ENCODE results near the gene EIF2D.
A peak's percentile ranks its signal among the peaks of the same experiment; 100 is the strongest.
"Not testable (repeated sequence)": the region's sequence is repeated elsewhere in the genome, so short reads cannot be mapped to it uniquely, and the experiment has no call there.

EIF2D gene

DNA sequence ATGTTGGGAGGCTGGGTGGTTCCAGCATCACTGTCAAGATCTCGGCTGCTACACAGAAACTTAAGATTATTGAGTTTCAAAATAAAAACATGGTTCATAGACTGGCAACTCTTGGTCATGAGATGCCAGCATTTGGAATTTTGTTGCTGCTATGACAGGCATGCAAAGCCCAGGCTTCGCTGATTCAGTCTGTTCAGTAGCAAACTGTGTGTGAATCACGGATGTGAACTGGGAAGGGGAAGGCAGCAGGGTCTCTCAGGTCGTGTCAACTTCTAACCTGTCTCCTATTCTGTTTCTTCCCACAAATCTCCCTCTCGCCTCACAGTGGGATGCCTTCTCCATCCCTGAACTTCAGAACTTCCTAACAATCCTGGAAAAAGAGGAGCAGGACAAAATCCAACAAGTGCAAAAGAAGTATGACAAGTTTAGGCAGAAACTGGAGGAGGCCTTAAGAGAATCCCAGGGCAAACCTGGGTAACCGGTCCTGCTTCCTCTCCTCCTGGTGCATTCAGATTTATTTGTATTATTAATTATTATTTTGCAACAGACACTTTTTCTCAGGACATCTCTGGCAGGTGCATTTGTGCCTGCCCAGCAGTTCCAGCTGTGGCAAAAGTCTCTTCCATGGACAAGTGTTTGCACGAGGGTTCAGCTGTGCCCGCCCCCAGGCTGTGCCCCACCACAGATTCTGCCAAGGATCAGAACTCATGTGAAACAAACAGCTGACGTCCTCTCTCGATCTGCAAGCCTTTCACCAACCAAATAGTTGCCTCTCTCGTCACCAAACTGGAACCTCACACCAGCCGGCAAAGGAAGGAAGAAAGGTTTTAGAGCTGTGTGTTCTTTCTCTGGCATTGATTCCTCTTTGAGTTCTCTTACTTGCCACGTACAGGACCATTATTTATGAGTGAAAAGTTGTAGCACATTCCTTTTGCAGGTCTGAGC is 25.5 kb downstream of the EIF2D start:
- DNase-seq, result no peak

DNA sequence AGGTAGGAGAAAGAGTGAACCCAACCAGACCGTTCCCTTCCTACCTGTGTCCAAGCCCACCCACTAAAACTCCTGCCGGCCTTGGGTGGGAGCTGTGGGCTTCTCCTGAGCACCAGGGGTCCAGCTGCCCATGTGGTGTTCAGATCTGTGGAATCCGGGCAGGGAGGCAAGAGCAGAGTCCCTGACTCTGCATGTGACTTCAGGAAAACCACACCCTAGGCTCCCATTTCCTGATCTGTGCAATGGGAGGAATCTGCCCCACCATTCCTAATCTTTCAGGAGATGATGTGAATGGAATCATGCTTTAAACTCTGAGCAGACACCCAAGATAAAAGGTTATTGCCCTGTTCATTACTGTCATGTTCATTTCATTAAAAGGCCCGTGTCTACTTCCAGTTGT is 27.6 kb downstream of the EIF2D start:
- no peak for DNase-seq

DNA sequence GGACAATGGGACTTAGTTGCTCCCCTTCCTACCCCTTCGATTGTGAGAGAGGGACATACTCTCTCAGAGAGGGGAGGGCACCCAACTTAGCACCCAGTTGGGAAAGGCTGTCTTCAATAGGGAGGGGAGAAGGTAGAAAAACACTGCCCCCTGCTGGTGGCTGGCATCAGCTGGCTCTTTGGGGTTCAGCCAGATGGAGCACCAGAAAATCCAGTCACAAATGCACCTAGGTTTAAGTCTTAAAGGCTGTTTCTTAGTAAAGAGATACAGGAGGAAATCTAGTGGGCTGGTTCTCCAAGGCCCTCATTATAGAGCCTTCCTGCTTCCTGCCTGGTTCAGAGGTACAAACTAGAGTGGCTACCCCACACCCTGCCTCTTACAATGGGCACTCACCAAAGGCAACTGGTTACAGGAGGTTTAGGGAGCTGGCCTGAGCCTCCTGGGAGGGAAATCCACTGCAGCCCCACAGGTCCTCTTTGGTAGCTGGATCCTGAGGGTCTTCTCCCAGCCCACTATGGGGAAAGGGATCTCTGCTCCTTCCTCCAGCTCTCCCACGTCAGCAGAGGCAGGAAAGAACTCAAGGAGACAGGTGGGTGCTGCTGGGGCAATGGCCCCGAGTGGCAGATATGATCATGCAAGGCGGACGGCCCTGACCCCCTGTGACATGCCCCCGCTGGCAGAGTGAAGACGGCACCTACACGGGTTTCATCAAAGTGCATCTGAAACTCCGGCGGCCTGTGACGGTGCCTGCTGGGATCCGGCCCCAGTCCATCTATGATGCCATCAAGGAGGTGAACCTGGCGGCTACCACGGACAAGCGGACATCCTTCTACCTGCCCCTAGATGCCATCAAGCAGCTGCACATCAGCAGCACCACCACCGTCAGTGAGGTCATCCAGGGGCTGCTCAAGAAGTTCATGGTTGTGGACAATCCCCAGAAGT is 28.3 kb downstream of the EIF2D start:
- DNase-seq, result peak; percentile 92

DNA sequence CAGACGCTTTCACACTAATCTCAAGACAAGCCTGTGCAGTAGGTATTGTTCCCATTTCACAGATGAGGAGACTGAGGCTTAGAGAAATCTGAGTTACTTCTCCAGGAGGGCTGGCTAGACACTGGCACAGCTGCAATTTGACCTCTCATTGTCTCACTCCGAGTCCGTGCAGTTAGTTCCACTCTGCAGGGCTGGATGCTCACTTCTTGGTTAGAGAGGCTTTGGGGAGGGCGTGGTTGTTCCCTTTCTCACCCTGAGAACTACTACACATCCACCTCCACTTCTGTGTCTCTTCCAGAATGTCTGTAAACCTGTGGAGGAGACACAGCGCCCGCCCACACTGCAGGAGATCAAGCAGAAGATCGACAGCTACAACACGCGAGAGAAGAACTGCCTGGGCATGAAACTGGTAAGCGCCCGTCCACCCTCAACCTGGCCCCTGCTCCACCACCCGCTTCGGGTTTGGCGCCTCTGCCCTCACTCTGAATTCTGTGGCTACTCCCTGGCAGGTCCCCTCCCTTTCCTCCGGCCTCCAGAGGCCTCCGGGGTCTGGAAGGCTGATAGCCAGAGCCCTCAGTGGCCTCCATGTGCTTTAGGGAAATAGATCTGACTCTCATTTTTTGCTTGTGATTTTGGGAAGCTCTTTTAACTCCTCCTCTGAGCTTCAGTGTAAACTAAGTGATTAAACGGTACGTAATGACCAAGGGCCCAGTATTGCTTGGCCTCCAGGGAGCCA is 29.1 kb downstream of the EIF2D start:
- DNase-seq, result peak; percentile 33

DNA sequence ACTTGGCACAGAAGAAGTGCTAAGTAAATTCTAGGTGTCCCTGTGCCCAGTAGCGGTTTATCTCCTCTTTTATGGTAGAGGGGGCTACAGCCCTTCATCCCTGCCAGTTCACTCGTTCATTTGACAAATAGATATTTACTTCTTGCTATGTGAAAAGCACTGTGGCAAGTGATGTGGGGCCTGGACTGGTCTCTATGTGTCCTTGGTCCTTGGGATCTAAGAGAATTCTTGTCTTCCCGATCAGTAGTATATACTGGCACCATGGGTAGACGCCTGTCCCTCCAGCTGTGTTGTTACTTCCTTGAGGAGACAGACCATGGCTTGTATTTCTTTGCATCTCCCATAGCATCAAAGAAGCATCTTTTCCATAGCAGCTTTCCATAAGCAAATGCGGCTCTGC is 29.7 kb downstream of the EIF2D start:
- no peak for DNase-seq

DNA sequence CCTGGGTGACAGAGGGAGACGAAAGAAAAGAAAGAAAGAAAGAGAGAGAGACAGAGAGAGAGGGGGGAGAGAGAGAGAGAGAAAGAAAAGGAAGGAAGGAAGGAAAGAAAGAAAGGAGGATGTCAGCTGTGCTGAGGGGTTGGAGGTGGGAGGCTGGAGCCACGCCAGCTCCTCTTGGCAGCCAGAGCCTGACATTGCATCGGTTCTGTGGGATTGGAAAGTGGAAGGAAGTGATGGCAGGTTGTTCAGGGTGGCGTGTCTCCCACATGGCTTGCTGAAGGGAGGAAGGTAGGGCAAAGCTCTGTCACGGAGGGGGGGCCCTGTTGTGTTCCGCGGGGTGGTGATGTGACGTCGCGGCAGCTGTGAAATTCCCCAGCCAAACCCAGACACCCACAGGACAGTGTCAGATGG is 30.7 kb downstream of the EIF2D start:
- DNase-seq, result peak; percentile 76

DNA sequence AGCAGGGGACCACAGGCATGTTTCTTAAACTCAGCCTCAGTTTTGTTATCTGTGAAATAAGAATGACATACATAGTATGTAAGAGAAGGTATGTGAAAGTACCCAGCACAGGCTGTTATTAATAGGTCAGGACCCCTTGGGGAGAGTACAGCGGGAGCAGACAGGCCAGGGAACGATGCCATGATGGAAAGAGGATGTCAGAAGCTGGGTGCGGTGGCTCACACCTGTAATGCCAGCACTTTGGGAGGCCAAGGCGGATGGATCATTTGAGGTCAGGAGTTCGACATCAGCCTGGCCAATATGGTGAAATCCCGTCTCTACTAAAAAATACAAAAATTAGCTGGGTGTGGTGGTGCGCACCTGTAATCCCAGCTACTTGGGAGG is 31.2 kb downstream of the EIF2D start:
- DNase-seq, result not testable (repeated sequence)

DNA sequence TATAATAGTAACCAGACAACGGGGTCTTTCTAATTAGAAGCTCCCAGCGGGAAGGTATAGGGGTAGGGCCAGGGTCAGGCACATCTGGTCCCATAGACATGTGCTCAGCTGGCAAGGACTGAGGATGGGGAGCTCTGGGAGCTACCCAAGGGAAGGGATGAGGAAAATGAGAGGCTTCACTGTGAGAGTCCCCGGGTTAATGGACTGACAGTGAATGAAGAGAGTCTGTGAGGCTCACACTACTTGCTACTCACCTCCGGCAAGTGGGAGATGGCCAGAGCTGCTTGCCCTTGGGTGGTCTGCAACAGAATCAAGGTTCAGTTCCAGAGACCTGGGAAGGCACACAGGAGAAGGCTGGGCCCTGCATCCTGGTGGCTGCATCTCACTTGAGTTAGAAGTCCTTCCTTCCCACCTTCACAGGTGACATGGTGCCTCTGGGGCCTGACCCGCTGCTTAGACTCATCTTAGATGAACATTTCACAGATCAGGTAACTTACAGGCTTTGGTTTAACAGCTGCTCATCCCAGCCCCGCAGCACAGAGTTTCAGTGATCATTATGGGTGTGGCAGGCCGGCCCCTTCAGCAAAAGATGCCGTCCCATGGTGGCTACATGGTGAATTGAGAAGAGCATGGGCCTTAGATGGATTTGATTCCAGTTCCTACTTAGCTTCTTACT is 31.7 kb downstream of the EIF2D start:
- DNase-seq, result no peak

DNA sequence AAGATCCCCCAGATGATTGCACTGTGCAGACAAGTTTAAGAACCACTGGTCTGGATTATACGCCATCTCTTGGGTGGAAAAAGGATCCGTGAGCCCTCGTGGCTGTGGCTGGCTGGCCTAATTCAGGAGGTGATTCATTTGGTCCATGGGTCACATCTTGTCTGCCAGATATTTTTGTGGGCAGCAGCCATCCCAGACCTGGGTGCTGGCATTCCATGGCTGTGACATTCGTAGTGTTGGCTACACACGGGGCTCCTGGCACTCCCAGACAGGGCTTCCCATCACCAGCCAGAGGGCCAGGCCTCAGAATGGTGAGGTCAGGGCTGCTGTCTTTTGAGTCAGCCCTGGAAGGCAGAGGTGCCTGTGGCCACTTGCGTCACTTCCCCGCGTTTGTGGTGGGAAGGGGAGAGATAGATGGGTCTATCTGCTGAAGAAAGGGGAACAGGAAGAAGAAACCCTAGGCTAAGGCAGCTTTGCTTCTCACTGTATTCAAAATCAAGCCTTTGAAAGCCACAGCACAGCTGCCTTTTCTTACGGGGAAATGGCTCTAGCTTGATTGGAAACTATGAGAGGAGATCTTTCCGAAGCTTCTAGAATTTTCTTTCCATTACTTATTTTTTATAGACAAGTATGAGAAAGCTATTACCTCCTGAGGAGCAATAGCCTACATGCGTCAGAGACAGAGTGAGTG is 32.4 kb downstream of the EIF2D start:
- peak; percentile 86 for DNase-seq

DNA sequence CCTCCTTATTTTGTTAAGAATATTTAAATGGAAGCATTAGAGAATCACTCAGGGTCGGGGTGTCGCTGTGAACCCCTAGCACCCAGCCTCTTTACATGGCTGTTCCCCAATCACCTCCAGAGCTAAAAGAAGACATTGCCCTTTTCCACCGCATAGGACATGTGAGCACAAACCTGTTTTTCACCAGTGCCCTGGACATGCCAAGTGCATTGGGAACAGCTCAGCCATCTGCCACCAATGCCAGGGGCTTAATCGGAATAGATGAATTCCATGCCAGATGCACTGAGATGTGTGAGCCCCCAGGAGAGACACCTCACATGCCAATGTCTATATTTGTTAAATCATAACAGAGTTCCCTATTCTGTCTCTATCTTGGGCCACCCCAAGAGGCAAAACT is 33.3 kb downstream of the EIF2D start:
- DNase-seq, result no peak

DNA sequence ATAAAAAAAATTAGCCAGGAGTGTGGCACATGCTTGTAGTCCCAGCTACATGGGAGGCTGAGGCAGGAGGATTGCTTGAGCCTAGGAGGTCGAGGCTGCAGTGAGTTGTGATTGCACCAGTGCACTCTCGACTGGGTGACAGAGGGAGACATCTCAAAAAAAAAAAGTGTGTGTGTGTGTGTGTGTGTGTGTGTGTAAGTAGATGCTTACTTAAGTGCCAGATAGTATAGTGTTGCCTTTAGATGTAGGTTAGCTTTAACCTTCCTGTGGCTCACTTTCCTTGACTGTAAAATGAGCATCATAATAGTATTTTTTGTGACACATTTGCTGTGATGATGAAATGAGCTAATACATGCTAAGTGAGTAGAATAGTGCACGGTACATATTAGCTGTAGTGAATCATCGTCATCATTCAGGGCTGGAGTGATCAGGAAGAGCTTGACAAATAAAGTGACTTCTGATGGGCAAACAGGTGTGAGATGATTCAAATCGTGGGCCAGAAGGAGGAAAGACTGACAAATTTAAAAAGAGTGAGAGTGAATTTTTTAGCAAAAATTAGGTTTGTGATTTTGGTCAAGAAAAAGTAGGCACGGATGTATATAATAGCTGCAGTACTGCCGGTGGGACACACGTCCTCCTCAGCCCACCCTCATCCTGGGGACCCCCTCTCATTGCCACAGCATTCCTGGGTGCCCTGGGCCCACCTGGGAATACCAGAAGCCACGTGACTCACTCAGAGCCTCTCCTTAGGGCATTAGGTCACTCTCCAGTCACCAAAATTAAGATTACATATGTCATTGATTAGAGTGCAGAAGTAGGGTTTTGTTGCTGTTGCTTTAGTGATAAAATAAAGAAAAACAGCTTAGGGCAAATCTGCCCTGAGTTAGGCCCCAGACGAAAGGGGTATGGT is 33.9 kb downstream of the EIF2D start:
- peak; percentile 48 for DNase-seq

DNA sequence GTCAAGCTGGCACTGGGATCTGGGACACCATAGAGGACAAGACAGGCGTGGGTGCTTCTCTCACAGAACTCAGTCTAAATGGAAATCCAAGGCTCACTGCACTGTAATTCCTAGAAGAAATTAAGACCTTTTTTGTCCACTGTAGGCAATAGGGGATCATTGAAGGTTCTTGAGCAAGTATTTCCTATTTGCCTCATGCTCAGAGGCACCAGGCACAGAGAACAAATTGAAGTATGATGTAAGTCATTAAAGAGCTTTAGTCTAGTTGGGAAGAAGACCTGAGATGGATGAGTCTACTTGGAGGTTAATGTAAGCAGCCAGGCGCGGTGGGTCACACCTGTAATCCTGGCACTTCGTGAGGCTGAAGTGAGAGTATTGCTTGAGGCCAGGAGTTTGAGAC is 34.6 kb downstream of the EIF2D start:
- no peak for DNase-seq

DNA sequence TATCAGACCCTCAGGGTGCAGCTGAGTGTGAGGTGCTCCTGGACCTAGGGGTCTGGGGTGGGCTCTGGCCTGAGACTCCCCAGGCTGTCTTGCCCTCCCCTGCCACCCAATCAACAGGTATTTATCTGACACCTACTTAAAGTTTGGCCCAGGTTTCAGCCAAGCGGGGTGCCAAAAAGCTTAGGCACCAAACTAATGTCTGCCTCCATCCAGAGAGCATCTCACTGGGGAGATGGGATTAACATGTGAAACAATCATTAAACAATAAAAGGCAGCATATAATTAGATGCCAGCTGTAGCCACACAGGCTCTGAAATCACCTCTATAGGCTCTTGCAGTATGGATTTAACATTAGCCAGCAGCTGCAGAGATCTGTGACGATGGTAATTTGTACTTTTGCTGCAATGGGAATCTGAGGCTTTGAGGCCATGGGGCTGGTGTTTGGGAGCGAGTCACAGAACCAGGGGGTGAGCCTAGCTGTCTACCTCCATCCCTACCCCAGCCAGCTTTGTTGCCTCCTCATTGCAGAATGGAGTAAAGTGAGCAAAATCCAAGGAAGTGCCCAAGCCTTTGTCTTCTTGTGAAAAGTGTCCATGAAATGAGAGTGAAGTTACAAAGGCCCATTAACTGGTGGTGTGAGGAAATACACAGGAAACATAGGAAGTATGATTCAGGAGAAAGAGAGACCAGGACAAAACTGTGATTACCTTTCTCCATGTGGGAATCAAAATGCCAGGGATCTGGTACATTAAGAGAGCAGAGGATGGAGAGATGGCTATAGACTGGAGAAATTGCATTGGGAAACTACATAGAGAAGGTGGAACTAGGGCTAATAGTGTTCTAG is 36.1 kb downstream of the EIF2D start:
- DNase-seq, result no peak

DNA sequence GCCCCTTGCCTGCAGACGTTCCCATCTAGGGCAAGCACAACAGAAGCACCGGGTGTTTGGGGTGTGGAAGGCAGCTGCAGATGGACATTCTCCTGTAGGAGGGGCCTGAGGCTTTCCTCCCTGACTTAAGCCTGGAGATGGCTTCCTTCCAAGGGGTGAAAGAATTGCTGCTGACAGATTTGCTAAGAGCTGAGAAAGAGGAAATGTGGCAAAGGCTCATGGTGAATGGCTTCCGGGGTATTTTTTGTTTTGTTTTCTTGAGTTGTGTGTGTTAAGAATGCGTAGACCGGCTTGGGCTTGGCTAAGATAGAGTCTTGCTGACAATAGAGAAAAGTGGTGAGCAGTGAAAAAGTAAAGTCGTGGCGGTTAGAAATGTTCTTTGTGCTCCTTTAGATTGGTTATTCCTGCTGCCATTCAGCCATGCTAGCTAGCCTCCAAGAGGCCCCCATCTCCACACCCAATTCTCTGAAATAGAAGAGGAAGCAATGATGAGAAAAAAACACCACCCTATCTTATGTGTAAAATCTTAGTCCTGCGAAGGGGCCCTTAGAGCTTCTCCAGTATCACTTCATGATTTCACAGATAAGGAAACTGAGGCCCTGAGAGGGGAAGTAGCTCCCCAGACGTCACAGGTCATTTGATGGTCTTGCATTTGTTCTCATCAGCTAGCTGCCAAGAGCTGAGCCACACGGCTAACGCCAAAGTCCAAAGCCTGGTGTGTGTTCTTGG is 36.9 kb downstream of the EIF2D start:
- peak; percentile 65 for DNase-seq

DNA sequence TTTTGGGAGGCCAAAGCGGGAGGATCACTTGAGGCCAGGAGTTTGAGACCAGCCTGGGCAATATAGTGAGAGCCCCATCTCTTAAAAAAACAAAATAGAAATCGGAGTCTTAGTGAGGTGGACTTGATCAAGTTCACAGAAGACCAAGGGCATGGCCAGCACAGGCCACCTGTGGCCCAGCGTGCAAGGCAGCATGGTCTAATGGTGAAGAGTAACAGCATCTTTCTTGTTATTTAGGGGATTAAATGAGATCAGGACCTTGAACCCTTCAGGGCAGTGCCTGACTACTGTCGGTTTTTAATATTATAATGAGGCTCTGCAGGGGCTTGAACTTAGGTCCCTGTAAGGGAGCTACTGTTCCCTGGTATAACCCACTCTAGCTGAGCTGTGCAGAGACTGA is 38.5 kb downstream of the EIF2D start:
- DNase-seq, result no peak

DNA sequence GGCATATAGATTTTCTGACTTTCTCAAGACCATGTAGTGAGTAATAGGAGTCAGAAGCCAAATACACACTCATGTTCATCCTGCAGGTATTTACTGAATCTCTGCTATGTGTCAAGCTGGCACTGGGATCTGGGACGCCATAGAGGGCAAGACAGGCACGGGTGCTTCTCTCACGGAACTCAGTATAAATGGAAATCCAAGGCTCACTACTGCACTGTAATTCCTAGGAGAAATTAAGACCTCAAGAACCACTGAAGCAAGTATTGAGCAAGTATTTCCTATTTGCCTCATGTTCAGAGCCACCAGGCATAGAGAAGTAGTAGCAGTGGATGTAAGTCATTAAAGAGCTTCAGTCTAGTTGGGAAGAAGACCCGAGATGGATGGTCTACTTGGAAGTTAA is 38.9 kb downstream of the EIF2D start:
- DNase-seq, result no peak

DNA sequence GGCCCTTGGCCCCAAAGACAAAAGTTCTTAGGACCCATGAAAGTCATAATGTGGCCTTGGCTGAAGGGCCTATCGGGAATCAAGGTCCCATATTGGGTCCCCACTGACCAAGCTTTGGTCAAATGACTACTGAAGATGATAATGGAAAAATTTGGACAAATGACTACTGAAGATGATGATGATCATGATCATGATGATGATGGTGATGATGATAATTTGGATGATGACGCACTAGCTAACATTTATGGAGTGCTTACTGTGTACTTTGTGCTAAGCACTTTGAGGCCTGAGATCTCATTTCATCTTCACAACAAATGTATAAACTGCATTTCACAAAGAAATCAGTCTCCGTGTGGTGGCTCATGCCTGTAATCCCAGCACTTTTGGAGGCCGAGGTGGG is 39.4 kb downstream of the EIF2D start:
- no peak for DNase-seq

DNA sequence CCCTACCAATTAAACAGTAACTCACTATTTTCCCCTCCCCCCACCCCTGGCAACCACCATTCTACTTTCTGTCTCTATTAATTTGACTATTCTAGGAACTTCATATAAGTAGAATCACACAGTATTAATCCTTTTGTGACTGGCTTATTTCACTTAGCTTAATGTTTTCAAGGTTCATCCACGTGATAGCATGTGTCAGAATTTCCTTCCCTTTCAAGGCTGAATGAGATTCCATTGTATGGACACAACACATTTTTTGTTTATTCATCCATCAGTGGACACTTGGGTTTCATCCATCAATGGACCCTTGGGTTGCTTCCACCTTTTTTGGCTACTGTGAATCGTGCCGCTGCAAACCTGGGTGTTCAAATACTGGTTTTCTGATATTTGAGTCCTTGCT is 41.7 kb downstream of the EIF2D start:
- no peak for DNase-seq

DNA sequence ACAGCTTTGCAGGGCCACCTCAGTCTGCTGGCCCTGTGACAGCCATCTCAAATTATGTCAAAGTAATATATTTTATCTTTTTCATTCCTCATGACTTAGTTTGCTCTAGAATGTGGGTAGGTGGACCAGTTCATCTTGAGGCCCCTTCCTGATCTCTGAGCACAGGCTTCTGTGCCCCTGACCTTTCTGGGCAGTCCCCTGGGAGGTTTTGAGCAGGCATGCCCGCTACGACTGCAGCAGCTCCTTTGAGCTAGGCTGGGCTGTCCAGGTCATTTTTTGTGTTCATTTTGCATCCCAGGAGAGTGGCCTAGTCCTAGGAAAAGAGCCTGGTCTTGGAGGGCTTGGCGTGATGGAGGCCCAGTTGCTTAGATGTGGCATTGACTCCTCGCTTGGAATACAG is 42.7 kb downstream of the EIF2D start:
- no peak for DNase-seq

Data from CD4-positive, alpha-beta T cell treated with Interleukin-6 for 4 hours (primary cell).